Measurements from ENCODE around the gene GRK2. TPM values are rescaled to one million over a fixed set of nuclear protein-coding genes. Genes with fewer than 3 reads are reported as not detected.

GRK2 gene
- total RNA-seq = 61.6 TPM

- ATAC-seq = no peak
Observed at GRCh38 chr11:67266449-67267187, at the start of gene GRK2. Gene GRK2 (plus strand): TSS chr11:67266473. CDS start chr11:67266700, 227 bp downstream.

- ATAC-seq = no peak
Observed at GRCh38 chr11:67227726-67228125, 38.5 kb upstream of the GRK2 start.

GRCh38 chr11:67230406-67230805 lies 35.9 kb upstream of the GRK2 start:
- ATAC-seq = no peak

- ATAC-seq = no peak
Observed at GRCh38 chr11:67230886-67231285, 35.4 kb upstream of the GRK2 start.

- no peak for ATAC-seq
Observed at GRCh38 chr11:67233584-67234190, 32.6 kb upstream of the GRK2 start.

- peak; percentile 55 for ATAC-seq
Observed at GRCh38 chr11:67234571-67234970, 31.7 kb upstream of the GRK2 start.

- ATAC-seq = no peak
Observed at GRCh38 chr11:67237574-67237973, 28.7 kb upstream of the GRK2 start.

- ATAC-seq = peak; percentile 3
Observed at GRCh38 chr11:67238894-67239782, 27.1 kb upstream of the GRK2 start.

- peak; percentile 98 for ATAC-seq
Observed at GRCh38 chr11:67239783-67240575, 26.3 kb upstream of the GRK2 start.

- peak; percentile 49 for ATAC-seq
Observed at GRCh38 chr11:67240576-67241389, 25.5 kb upstream of the GRK2 start.

GRCh38 chr11:67242548-67242947 lies 23.7 kb upstream of the GRK2 start:
- ATAC-seq = no peak

- no peak for ATAC-seq
Observed at GRCh38 chr11:67243051-67243450, 23.2 kb upstream of the GRK2 start.

- ATAC-seq = no peak
Observed at GRCh38 chr11:67245046-67245445, 21.2 kb upstream of the GRK2 start.

- peak; percentile 62 for ATAC-seq
Observed at GRCh38 chr11:67247946-67248550, 18.2 kb upstream of the GRK2 start.

- ATAC-seq = peak; percentile 88
Observed at GRCh38 chr11:67248653-67249052, 17.6 kb upstream of the GRK2 start.

- ATAC-seq = no peak
Observed at GRCh38 chr11:67250059-67251043, 15.9 kb upstream of the GRK2 start.

GRCh38 chr11:67251841-67252240 lies 14.4 kb upstream of the GRK2 start:
- no peak for ATAC-seq

- ATAC-seq = peak; percentile 47
Observed at GRCh38 chr11:67252831-67253239, 13.4 kb upstream of the GRK2 start.

- peak; percentile 88 for ATAC-seq
Observed at GRCh38 chr11:67253872-67254624, 12.2 kb upstream of the GRK2 start.

All from esophagus mucosa (tissue), 1 donor.